Activated CD8-positive, alpha-beta T cell treated with anti-CD3 and anti-CD28 coated beads, Interleukin-2, amount 10 ng/mL, durations not matched to agents 7 days and 5 days (primary cell): Measurements from ENCODE around the gene NAT14. TPM values are rescaled to one million over a fixed set of nuclear protein-coding genes. Genes with fewer than 3 reads are reported as not detected.

Source experiments
- ATAC-seq: fragments of 150-1000 bp; cut with Tn5 transposase; one replicate; pipeline ENCODE4 v1.10.0; 2021; ENCODE audit warnings: moderate library complexity
- CTCF ChIA-PET: fragments of 350-600 bp; sonication (Branson Sonifier 250); formaldehyde crosslinking; loops from one replicate; lab custom pipeline; 2021; ENCODE audit warnings: antibody characterized with exemption; lab: Charles Lee
- POLR2A ChIA-PET: fragments of 350-600 bp; sonication (Branson Sonifier 250); formaldehyde crosslinking; loops from one replicate; lab custom pipeline; 2021; ENCODE audit warnings: antibody characterized with exemption; lab: Charles Lee
- DNase-seq: peaks from one replicate; pipeline ENCODE4 v3.0.0-alpha.2; 2020
- H3K27ac Mint-ChIP-seq: one replicate; pipeline ENCODE4 v1.8.0; 2021; ENCODE audit warnings: mild to moderate bottlenecking, mixed read lengths
- H3K27me3 Mint-ChIP-seq: one replicate; pipeline ENCODE4 v1.8.0; 2021; ENCODE audit warnings: low read depth, mixed read lengths
- H3K36me3 Mint-ChIP-seq: one replicate; pipeline ENCODE4 v1.8.0; 2021; ENCODE audit warnings: low read depth, mixed read lengths
- H3K4me1 Mint-ChIP-seq: one replicate; pipeline ENCODE4 v1.8.0; 2021; ENCODE audit warnings: low read depth, mixed read lengths
- H3K4me3 Mint-ChIP-seq: one replicate; pipeline ENCODE4 v1.8.0; 2021; ENCODE audit warnings: mild to moderate bottlenecking, mixed read lengths
- H3K9me3 Mint-ChIP-seq: one replicate; pipeline ENCODE4 v1.8.0; 2022; ENCODE audit warnings: mixed read lengths; ENCODE audit not compliant: insufficient read depth
- total RNA-seq, 2 experiments: library from RNA; stranded (reverse); gene quantifications; one replicate each; pipeline ENCODE4 v1.2.3, GENCODE V29; 2021

The NAT14 gene
- total RNA-seq, 2 experiments from 2014 or later, result 16.2 to 16.4 TPM

- Mint-ChIP-seq H3K36me3 (peaks cover 10% of the 10 kb centered on the region), H3K27me3 (peaks cover 20% of the 10 kb centered on the region), H3K27ac (no peak overlapping the region), H3K9me3 (no peaks in the 10 kb centered on the region), H3K4me1 (peaks cover 11% of the 10 kb centered on the region), H3K4me3 (no peak overlapping the region)
- DNase-seq (peak; percentile 69), ATAC-seq (peak; percentile 42)
- ChIA-PET CTCF (interaction anchor here (1.4 kb wide), 1 partner anchor 32 kb away, joined by 3 read pairs; no protein-coding TSS in a partner anchor), POLR2A (no interaction called here)
Observed at GRCh38 chr19:55454787-55455243, 30.2 kb upstream of the NAT14 start.

- H3K27me3 Mint-ChIP-seq, result peaks cover 15% of the 10 kb centered on the region
Observed at GRCh38 chr19:55455576-55456235, 29.3 kb upstream of the NAT14 start.

GRCh38 chr19:55456347-55456746 is 28.6 kb upstream of the NAT14 start:
- ATAC-seq (no peak), DNase-seq (no peak)
- no peaks in the 10 kb centered on the region for H3K9me3 Mint-ChIP-seq
- H3K4me3 Mint-ChIP-seq, result no peak overlapping the region
- no peak overlapping the region for H3K27ac Mint-ChIP-seq
- H3K4me1 Mint-ChIP-seq, result peaks cover 26% of the 10 kb centered on the region
- CTCF ChIA-PET, result interaction anchor here (1.1 kb wide), 1 partner anchor 117 kb away, joined by 3 read pairs; the partner anchor contains the start of gene KMT5C
- POLR2A ChIA-PET, result no interaction called here
- H3K27me3 Mint-ChIP-seq, result peaks cover 11% of the 10 kb centered on the region
- H3K36me3 Mint-ChIP-seq, result peaks cover 10% of the 10 kb centered on the region

More at GRCh38 chr19:55455576-55456235, 29.3 kb upstream of the NAT14 start:
- no peak overlapping the region for H3K27ac Mint-ChIP-seq
- H3K36me3 Mint-ChIP-seq, result peaks cover 10% of the 10 kb centered on the region
- H3K4me1 Mint-ChIP-seq, result peaks cover 20% of the 10 kb centered on the region
- H3K9me3 Mint-ChIP-seq, result no peaks in the 10 kb centered on the region
- ChIA-PET CTCF (interaction anchor here (1.1 kb wide), 1 partner anchor 117 kb away, joined by 3 read pairs; the partner anchor contains the start of gene KMT5C), POLR2A (no interaction called here)
- ATAC-seq (no peak), DNase-seq (no peak)
- no peak overlapping the region for H3K4me3 Mint-ChIP-seq

- Mint-ChIP-seq H3K4me3 (no peak overlapping the region), H3K9me3 (no peaks in the 10 kb centered on the region), H3K36me3 (peaks cover 10% of the 10 kb centered on the region), H3K27me3 (peaks cover 5% of the 10 kb centered on the region), H3K27ac (no peak overlapping the region), H3K4me1 (peaks cover 33% of the 10 kb centered on the region)
- no peak for DNase-seq
- ChIA-PET POLR2A (no interaction called here), CTCF (interaction anchor here (0.7 to 1.3 kb wide), 3 partner anchors 9 to 46 kb away, joined by 3 to 5 read pairs (median 3); partner anchors contain the start of gene ZNF628)
- ATAC-seq, result no peak
Observed at GRCh38 chr19:55457683-55458457, 27.1 kb upstream of the NAT14 start.

GRCh38 chr19:55459551-55459949 is 25.4 kb upstream of the NAT14 start:
- H3K9me3 Mint-ChIP-seq, result no peaks in the 10 kb centered on the region
- ChIA-PET POLR2A (no interaction called here), CTCF (no interaction called here)
- ATAC-seq (no peak), DNase-seq (no peak)
- H3K27me3 Mint-ChIP-seq, result no peaks in the 10 kb centered on the region
- peaks cover 28% of the 10 kb centered on the region for H3K4me1 Mint-ChIP-seq
- no peak overlapping the region for H3K27ac Mint-ChIP-seq
- no peak overlapping the region for H3K4me3 Mint-ChIP-seq
- peaks cover 3% of the 10 kb centered on the region for H3K36me3 Mint-ChIP-seq

- ChIA-PET CTCF (no interaction called here), POLR2A (no interaction called here)
- ATAC-seq (no peak), DNase-seq (no peak)
- Mint-ChIP-seq H3K9me3 (no peaks in the 10 kb centered on the region), H3K4me1 (peaks cover 28% of the 10 kb centered on the region), H3K4me3 (peak overlapping the region; percentile 87), H3K36me3 (no peaks in the 10 kb centered on the region), H3K27me3 (no peaks in the 10 kb centered on the region), H3K27ac (peak overlapping the region; percentile 52)
Observed at GRCh38 chr19:55459950-55460657, 24.9 kb upstream of the NAT14 start.

- H3K4me3 Mint-ChIP-seq, result peak overlapping the region; percentile 87
- peak overlapping the region; percentile 71 for H3K27ac Mint-ChIP-seq
- DNase-seq (peak; percentile 57), ATAC-seq (no peak)
- H3K27me3 Mint-ChIP-seq, result no peaks in the 10 kb centered on the region
- peaks cover 28% of the 10 kb centered on the region for H3K4me1 Mint-ChIP-seq
- H3K36me3 Mint-ChIP-seq, result no peaks in the 10 kb centered on the region
- CTCF ChIA-PET, result no interaction called here
- H3K9me3 Mint-ChIP-seq, result no peaks in the 10 kb centered on the region
- POLR2A ChIA-PET, result no interaction called here
Observed at GRCh38 chr19:55460670-55461258, 24.2 kb upstream of the NAT14 start.

- H3K27me3 Mint-ChIP-seq, result no peaks in the 10 kb centered on the region
- H3K4me1 Mint-ChIP-seq, result peaks cover 28% of the 10 kb centered on the region
- peak; percentile 99 for ATAC-seq
- ChIA-PET CTCF (interaction anchor here (0.6 to 2.7 kb wide), 10 partner anchors 10 to 301 kb away, joined by 3 to 24 read pairs (median 3); partner anchors contain the start of gene UBE2S), POLR2A (interaction anchor here (0.6 to 2.3 kb wide), 4 partner anchors 15 to 206 kb away, joined by 3 to 8 read pairs (median 4); partner anchors contain the start of gene ZNF628)
- no peaks in the 10 kb centered on the region for H3K9me3 Mint-ChIP-seq
- no peaks in the 10 kb centered on the region for H3K36me3 Mint-ChIP-seq
- H3K4me3 Mint-ChIP-seq, result peak within 1 kb of the TSS; percentile 87
- peak; percentile 100 for DNase-seq
- H3K27ac Mint-ChIP-seq, result peak within 1 kb of the TSS; percentile 71
Observed at GRCh38 chr19:55461259-55461973, 23.6 kb upstream of the NAT14 start, which contains the start of gene ISOC2. Gene ISOC2 (minus strand): TSS chr19:55461642. CDS start chr19:55456486, 5,156 bp downstream.

GRCh38 chr19:55461974-55462626 is 22.9 kb upstream of the NAT14 start:
- Mint-ChIP-seq H3K9me3 (no peaks in the 10 kb centered on the region), H3K27ac (peak overlapping the region; percentile 71), H3K4me3 (peak overlapping the region; percentile 87), H3K36me3 (no peaks in the 10 kb centered on the region), H3K4me1 (peaks cover 28% of the 10 kb centered on the region), H3K27me3 (no peaks in the 10 kb centered on the region)
- ATAC-seq (no peak), DNase-seq (no peak)
- CTCF ChIA-PET, result interaction anchor here (0.6 to 2.7 kb wide), 10 partner anchors 9 to 302 kb away, joined by 3 to 24 read pairs (median 3); partner anchors contain the start of gene UBE2S
- POLR2A ChIA-PET, result interaction anchor here (0.6 to 2.3 kb wide), 4 partner anchors 14 to 206 kb away, joined by 3 to 8 read pairs (median 4); partner anchors contain the start of gene ZNF628

GRCh38 chr19:55462722-55463121 is 22.3 kb upstream of the NAT14 start:
- Mint-ChIP-seq H3K27me3 (no peaks in the 10 kb centered on the region), H3K27ac (peak overlapping the region; percentile 32), H3K9me3 (no peaks in the 10 kb centered on the region), H3K4me3 (peak overlapping the region; percentile 87), H3K4me1 (peaks cover 28% of the 10 kb centered on the region), H3K36me3 (no peaks in the 10 kb centered on the region)
- ATAC-seq (no peak), DNase-seq (no peak)
- ChIA-PET CTCF (interaction anchor here (2.7 kb wide), 1 partner anchor 41 kb away, joined by 24 read pairs; no protein-coding TSS in a partner anchor), POLR2A (interaction anchor here (2.3 kb wide), 1 partner anchor 13 kb away, joined by 8 read pairs; the partner anchor contains the start of gene ZNF628)
